Ovary (tissue), 3 donors: ENCODE data around the gene CYP4F2.

Experiments used
- POLR2A ChIP-seq: fragments of 450-650 bp; IDR thresholded peaks from one replicate; pipeline ENCODE4 v1.6.1; 2017; ENCODE audit warnings: antibody characterized with exemption, mild to moderate bottlenecking, moderate library complexity
- TF ChIP-seq, protein P1 (sequence below), 3 donors: fragments of 450-650 bp in 2 of 3; fragments of 200-600 bp in 1 of 3; IDR thresholded peaks; one replicate each; pipeline versions ENCODE4 v1.5.1 to v1.8.0; 2016 to 2022; ENCODE audit warnings: antibody characterized with exemption in 3 of 3, mild to moderate bottlenecking in 1 of 3
- donor health status: DM: no; HTN: no; CAD: no.

DNA sequence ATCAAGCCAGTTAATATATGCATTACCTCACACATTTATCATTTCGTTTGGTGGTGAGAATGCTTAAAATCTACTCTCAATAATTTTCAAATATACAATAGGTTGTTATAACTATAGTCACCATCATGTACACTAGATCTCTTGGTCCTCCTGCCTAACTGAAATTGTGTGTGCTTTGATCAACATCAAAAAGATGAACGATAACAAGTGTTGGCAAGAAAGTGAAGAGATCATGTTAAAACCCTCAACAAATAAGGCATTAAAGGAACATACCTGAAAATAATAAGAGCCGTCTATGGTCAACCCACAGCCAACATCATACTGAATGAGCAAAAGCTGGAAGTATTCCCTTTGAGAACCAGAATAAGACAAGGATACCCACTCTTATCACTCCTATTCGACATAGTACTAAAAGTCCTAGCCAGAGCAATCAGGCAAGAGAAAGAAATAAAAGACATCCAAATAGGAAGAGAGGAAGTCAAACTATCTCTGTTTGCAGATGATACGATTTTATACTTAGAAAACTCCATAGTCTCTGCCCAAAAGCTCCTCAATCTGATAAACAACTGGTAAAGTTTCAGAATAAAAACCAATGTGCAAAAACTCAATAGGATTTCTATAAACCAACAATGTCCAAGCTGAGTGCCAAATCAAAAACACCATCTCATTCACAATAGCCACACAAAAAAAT is 54.5 kb downstream of the CYP4F2 start:
- TF ChIP-seq, protein P1, sequence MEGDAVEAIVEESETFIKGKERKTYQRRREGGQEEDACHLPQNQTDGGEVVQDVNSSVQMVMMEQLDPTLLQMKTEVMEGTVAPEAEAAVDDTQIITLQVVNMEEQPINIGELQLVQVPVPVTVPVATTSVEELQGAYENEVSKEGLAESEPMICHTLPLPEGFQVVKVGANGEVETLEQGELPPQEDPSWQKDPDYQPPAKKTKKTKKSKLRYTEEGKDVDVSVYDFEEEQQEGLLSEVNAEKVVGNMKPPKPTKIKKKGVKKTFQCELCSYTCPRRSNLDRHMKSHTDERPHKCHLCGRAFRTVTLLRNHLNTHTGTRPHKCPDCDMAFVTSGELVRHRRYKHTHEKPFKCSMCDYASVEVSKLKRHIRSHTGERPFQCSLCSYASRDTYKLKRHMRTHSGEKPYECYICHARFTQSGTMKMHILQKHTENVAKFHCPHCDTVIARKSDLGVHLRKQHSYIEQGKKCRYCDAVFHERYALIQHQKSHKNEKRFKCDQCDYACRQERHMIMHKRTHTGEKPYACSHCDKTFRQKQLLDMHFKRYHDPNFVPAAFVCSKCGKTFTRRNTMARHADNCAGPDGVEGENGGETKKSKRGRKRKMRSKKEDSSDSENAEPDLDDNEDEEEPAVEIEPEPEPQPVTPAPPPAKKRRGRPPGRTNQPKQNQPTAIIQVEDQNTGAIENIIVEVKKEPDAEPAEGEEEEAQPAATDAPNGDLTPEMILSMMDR (IDR thresholded peaks at IDR 0.05): no peak
- no peak for TF ChIP-seq POLR2A
